CD4-positive, alpha-beta T cell treated with Interleukin-1 beta for 1 hour (primary cell): ENCODE data around the gene PTPRD.
"Not testable (repeated sequence)": the region's sequence is repeated elsewhere in the genome, so short reads cannot be mapped to it uniquely, and the experiment has no call there.

Experiments used
- DNase-seq, 2 donors: peaks; one replicate each; pipeline ENCODE4 v3.0.0-alpha.2; 2020 to 2022

PTPRD gene

DNA sequence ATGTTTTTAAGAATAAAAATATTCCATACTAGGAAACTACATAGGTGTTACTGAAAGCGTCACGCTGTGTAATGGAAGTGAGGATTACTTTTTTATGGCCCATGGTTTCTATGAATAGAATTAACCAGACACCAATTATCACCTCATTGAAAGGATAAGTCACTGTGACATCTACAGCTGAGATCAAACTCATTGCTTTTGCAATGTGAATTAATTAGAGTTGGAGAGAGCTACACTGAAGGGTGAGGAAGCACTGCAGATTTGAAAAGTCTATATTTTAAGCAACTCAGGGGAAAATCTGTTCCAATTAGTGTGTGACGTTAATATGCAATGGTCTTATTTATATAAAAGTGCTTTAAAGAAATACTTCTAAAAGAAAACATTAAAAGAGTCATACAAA is 1513.2 kb downstream of the PTPRD start:
- DNase-seq: no peak

DNA sequence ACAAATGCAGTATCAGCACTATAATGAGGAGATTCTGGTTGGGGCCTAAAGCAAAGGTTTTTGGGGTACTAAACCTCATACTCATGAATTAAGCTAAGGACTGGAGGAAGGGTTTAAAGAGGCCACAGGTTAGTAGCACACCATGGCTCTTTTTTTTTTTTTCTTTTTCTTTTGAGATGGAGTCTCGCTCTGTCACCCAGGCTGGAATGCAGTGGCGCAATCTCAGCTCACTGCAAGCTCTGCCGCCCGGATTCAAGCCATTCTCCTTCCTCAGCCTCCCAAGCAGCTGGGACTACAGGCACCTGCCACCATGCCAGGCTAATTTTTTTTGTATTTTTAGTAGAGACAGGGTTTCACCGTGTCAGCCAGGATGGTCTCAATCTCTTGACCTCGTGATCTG is 1515.5 kb downstream of the PTPRD start:
- not testable (repeated sequence) for DNase-seq

DNA sequence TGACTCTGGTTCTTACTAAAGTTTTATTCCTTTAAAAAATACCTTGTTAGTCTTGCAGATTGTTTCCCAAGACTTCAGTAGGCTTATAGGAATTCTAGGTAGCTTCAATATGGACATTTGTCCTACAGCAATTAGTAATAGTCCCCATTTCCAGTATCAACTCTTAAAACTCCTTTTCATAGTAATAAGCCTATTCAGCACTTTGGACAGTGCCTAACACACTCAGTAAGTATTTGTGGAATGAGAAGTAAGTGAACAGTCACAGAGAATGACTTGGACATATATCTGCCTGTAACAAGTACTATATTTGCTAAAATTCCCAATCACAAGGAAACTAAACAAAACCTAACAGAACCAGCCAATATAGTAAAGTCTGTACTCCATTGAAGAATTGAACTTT is 1521.4 kb downstream of the PTPRD start:
- no peak for DNase-seq

GRCh38 chr9:9079473-9079872 is 1533.3 kb downstream of the PTPRD start:
- no peak for DNase-seq

DNA sequence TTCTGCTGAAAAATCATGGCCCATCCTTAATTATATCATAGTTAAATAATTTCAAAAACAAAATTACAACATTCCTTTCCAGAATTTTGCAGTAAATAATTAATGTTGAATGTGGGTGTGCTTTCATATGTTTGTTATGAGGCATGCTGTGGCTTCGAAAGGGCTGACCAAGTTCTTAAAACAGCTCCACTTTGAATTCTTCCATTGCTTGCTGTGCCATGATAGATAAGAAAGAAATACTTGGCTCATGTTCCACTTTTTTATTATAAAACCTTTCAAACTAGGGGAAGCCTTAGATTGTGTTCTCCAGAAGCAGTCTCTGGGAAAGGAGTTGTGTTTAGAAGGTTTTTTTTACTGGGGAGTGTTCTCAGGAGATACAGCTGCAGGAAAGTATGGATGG is 1534.5 kb downstream of the PTPRD start:
- no peak for DNase-seq

- DNase-seq: no peak
Measured at GRCh38 chr9:9061627-9062026, 1551.2 kb downstream of the PTPRD start.

- no peak for DNase-seq
Measured at GRCh38 chr9:9054354-9054992, 1558.3 kb downstream of the PTPRD start.

- DNase-seq: no peak
Measured at GRCh38 chr9:9045572-9045971, 1567.2 kb downstream of the PTPRD start.

DNA sequence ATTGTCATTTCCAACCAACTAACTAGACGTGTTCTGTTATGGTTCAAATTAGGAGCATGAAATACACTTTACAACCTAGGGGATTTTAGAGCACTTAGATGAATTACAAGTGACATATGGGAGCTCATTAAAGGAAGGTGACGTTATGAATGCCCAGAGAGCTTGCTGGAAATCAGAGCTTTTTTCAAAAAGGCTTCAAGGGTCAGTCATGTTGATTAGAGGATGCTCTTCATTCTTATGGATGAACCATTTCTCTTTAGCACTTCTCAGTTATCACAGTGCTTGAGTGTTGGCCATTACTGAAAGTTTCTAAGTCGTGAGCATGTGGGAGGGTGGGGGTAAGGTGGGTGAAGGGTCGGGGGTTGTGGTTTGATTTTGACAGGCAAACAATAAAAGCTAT is 1567.7 kb downstream of the PTPRD start:
- DNase-seq: no peak

DNA sequence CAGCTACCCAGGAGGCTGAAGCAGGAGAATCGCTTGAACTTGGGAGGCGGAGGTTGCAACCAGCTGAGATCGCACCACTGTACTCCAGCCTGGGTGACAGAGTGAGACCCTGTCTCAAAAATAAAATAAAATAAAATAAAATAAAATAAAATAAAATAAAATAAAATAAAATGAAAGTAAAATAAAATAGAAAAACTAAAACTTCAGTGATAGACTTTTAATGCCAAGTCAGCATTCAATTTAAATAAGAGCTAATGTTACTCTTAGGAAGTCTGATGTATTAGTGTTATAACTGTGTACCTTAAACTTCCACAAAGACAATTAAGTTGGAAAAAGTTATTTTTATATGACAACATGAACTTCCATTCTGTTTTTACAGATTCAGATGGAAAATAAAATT is 1569.0 kb downstream of the PTPRD start:
- not testable (repeated sequence) for DNase-seq

- no peak for DNase-seq
Measured at GRCh38 chr9:9041756-9042155, 1571.0 kb downstream of the PTPRD start.

- DNase-seq: no peak
Measured at GRCh38 chr9:9033022-9033421, 1579.8 kb downstream of the PTPRD start.

DNA sequence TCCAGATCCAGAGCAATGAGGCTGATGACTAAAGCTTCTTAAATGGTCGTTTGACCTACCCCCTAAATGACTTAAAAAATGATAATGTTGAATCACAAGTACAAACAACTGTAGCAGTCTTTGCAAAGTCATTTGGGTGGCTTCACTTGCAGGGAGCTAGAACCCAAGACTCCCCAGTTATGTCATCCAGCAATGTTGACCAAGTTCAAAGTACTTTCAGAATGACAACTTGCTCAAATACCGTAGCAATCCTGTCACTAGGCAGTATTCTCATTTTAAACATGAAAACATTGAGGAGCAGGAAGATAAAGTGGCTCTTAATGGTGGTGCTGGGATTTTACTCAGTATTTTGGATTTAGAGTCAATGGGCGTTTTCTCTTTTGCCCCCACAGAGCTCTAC is 1596.2 kb downstream of the PTPRD start:
- no peak for DNase-seq

- DNase-seq: no peak
Measured at GRCh38 chr9:9004810-9005209, 1608.0 kb downstream of the PTPRD start.

GRCh38 chr9:9002826-9003583 is 1609.8 kb downstream of the PTPRD start:
- DNase-seq: no peak

- no peak for DNase-seq
Measured at GRCh38 chr9:8980496-8981013, 1632.2 kb downstream of the PTPRD start.

DNA sequence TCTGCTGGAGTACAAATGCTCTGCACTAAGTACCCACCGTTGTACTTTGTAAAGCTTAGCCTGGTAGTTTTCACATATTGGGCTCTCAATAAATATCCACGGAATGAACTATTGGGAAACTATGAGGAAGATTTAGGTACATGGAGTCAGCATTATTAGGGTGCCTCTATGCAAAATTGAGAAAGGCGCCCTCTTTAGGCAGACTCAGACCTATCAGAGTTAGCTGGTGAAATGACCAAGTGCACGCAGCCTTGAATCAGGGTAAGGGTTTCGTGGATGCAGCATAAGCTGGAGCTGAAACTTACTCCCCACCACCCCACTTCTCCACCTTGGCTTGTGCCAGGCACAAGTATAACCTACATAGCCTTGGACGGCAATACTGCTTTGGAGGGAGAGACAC is 1634.5 kb downstream of the PTPRD start:
- no peak for DNase-seq

- not testable (repeated sequence) for DNase-seq
Measured at GRCh38 chr9:8968350-8968749, 1644.5 kb downstream of the PTPRD start.

GRCh38 chr9:8963885-8964284 is 1648.9 kb downstream of the PTPRD start:
- DNase-seq: no peak

GRCh38 chr9:8962084-8962483 is 1650.7 kb downstream of the PTPRD start:
- no peak for DNase-seq

GRCh38 chr9:8961186-8961851 is 1651.5 kb downstream of the PTPRD start:
- no peak for DNase-seq

- DNase-seq: no peak
Measured at GRCh38 chr9:8960254-8960653, 1652.5 kb downstream of the PTPRD start.

GRCh38 chr9:8958358-8958757 is 1654.4 kb downstream of the PTPRD start:
- DNase-seq: no peak

DNA sequence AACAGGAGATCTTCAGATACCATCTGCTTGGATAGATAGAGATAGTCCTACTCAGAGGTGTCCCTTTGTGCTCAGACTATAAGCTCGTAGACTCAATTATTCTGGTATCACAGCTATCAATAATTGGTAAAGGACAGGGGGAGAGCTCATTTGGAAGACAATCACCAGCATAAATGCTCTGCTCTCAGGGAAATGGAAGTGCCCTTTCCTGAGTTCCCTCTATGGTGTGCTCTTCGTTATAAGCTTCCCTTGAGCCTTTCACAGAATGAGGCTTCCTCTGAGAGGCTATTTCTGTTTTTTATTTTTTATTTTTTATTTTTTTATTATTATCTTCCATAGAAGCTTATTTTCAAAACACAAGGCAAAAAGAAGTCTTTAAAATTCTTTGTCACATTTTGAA is 1657.5 kb downstream of the PTPRD start:
- DNase-seq: no peak
